HK-2 (cell line): ENCODE measurements around the gene BIRC7.
"Not testable (repeated sequence)": the region's sequence is repeated elsewhere in the genome, so short reads cannot be mapped to it uniquely, and the experiment has no call there.

Experiments used
- DNase-seq: peaks from one replicate; pipeline ENCODE4 v3.0.0-alpha.2; 2018; ENCODE audit not compliant: unreplicated experiment

BIRC7 gene

DNA sequence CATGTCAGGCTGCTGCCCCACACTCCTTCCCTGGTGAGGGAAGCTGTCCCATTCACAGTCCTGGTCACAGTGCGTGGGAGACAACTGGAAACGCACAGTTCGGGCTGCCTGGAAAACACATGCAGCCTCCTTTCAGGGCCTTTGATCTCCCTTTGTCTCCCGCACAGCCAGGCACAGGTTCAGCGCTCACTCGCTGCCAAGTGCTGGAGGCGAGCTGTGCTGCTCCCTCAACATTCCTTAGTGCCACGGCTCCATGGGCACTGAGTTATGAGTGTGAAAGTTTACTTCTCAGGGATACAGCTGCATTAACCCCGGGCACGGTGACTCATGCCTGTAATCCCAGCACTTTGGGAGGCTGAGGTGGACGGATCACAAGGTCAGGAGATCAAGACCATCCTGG lies 28.8 kb upstream of the BIRC7 start:
- peak; percentile 58 for DNase-seq

DNA sequence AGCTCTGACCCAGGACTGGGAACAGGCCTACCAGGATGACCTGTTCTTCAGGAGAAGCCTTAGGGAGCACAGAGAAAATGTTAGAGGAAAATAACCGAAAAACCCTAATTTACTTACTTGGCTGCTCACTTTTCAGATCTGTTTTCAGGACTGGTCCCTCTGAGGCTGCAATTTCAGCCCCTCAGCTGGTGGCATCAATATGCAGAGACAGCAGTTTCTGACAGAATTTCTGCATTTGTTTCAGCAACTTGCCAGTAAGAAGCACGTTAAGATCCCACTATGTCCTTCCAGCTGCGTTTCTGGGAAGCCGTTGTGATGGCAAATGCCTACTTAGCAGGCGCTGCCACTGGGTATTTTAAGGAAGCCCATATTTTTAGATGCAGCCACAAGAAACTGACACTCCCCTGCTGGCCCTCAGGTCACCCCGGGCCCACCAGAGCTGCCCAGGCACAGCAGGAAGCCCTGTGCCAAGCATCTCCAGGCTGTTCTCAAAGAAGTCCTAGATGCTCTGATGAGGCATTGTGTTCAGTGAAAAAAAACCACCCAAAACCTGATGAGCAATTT lies 27.3 kb upstream of the BIRC7 start:
- no peak for DNase-seq

DNA sequence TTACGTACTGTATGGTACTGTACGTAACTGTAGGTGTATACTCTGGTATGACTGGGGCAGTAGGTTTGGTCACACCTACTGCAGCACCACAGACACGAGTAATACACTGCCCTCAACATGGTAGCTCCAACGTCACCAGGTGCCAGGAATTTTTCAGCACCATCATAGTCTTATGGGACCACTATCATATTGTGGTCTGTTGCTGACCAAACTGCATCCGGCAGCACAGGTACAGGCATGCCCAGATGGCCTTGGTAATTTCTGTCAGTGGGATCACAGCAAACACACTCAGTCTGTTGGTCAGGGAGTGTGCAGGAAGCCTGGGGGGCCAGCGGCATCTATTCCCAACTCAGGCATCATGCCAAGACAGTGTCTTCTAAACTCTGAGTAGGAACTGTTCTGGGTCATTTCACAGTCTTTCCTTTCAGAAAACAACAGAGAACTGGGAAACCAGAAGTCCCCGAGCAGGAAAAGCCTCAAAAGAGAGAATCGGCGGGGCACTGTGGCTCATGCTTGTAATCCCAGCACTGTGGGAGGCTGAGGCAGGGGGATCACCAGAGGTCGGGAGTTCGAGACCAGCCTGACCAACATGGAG lies 25.6 kb upstream of the BIRC7 start:
- no peak for DNase-seq

DNA sequence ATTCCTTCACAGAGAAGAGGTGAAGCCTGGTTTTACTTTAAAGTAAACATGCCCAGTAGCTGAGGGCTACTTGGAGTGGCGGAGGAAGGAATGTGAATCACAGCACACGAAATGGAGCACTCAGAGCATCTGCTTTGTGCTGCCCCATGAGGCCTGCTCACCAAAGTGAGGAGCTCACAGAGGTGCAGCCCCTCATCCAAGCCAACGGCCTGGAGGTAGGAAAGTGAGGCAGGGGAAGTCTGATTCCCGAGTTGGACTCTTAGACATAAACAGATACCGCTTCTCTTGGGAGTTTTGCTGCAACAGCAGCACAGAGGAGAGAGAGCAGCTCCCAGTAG lies 23.3 kb upstream of the BIRC7 start:
- DNase-seq = no peak

DNA sequence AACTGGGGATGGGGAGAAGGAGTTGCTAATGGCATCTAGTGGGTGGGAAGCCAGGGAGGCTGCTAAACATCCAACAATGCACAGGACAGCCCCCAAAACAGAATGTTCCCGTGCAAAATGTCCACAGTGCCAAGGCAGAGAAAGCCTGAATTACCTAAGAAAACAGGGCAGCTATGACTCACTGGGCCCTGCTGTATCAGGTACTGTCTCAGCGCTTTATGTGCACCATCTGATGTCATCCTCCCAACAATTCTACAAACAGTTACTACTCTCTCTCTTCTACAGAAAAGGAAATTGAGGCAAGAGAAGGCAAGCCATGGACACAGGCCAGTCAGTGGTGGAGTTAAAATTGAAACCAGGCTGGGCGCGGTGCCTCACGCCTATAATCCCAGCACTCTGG lies 22.9 kb upstream of the BIRC7 start:
- DNase-seq = no peak

DNA sequence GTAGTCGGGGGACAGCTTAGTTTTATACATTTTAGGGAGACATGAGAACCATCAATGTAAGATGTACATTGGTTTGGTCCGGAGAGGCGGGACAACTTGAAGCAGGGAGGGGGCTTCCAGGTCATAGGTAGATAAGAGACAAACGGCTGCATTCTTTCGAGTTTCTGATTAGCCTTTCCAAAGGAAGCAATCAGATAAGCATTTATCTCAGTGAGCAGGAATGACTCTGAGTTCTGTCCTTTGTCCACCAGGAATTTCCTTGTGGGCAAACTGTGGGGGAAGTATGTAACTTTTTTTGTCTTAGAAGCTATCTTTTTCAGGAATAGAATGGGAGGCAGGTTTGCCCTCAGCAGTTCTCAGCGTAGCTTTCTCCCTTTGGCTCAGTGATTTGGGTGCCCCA lies 21.2 kb upstream of the BIRC7 start:
- DNase-seq = no peak

DNA sequence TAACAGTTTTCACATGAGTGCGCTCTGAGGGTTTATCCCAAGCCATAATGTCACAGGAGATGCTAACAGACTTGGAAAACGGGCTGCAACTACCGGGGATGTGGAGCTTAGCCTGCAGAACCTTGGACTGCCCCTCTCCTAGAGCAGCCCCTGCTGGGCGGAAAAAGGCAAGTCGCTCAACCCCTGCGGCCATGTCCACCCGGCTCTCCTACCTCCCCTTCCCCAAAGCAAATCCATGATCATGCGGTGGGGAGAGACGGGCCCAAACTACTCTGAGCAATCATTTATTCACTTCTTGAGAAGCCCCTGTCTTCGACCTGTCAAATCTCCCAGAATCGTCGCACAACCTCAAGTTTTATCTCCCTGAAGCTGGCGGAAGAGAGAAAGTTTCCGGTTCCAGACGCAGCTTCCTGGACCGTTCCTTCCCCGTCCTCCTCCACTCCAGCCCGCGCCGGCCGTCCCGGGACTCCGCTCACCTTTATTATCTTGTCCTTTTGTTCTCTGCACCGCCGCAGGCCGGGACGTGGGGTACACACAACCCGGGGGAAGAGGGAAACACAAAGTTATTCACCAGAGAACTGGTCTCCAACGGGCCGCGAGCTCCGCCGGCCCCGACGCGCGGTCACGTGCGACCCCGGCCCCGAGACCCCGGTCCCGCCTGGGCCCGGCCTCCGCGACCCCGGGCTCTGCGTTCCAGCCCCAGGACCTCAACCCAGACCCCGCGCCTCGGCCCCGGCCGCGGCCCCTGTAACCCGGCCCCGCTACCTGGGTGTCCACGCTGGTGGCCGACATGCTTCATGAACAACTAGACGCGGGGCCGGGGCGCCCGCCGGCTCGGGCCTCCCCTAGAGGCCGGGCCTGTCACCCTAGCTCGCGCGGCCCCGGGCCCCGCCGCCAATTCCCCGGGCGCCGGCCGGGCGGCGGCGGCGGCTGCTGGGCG lies 20.3 kb upstream of the BIRC7 start:
- peak; percentile 70 for DNase-seq

DNA sequence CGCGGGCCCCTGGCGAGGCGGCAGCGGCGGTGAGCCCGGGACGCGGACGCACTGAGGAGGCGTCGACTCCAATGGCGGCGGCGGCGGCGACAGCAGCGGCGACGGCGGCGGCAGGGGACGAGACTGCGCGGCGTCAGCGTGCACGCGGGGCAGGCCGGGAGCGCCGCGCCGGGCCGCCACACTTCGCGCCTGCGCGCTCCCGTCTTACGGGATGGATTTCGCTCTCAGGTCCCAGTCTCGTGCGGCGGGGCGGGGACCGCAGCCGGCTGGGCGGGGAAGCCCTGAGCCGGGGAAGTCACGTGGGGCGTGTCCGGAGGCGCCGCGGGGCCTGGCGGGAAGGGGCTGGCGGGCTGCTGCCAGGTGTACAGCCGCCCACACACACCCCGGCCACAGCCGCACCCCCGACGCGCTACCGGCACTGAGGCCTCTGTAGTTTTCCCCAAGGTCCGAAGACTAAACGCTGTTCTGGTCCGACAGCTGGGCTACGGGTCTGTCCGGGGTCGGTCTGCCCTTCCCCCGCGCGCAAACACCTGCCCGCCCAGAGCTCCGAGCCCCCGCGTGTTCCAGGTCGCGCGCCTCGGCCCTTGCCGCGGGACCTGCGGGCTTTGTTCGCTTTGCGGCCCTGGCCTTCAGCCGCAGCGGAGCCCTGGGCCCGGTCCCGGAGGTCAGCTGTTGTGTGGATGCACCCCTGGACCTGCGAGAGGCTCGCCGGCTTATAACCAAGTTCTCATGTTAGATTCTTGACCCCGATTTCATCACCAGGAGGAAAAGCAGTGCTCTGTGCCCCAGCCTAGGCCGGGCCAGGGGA lies 19.5 kb upstream of the BIRC7 start, which contains the start of gene YTHDF1:
Gene YTHDF1, minus strand, starts transcription at position 91 of the 808 bp plus-strand sequence. CDS start 239 bp downstream, outside the sequence.
- DNase-seq = peak; percentile 98

DNA sequence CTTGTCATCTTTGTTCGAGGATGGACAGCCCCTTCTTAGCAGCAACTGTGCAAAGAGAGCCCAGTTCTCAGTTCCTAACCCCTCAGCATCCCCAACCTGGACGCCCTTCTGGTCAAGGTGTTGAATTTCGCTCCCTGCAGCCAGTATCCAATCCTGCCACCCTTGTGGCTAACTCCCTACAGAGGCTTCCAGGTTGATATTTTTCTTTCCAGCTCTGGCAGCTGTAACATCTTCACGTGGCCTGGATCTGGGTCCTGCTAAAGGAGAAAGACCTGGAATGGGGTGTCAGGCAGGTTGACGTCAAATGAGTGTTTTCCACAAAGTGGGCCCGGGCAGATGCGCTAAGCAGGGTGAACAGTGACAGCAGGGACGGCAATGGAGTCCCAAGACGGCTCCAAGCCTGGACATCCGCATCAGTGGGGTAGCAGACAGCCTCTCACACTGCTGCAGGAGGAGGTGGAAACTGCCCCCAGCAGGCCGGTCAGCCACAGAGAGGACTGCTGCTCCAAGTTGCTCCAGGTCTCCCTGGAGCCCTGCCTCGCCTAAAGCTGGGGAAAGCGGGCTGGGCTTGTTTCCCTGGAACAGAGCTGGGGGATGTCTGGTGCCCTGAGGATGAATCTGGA lies 18.7 kb upstream of the BIRC7 start:
- DNase-seq = no peak

DNA sequence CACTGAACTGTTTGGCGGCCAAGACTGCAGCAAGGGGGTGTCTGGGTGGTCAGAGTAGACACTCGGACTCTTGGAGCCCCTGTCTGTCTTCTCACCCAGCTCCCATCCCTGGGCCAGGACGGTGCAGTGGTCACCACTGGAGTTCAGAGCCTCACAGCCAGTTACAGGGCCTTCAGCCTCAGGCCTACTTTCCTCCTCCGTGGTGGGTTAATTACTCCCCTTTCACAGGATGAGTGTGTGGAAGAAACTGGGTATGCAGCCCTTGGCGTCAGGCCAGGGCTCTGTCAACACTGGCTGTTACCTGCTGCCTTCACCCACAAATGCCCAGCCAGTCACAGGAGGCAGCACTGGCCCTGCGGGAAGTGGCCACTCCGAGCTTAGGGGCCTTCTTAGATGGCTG lies 18.0 kb upstream of the BIRC7 start:
- no peak for DNase-seq

DNA sequence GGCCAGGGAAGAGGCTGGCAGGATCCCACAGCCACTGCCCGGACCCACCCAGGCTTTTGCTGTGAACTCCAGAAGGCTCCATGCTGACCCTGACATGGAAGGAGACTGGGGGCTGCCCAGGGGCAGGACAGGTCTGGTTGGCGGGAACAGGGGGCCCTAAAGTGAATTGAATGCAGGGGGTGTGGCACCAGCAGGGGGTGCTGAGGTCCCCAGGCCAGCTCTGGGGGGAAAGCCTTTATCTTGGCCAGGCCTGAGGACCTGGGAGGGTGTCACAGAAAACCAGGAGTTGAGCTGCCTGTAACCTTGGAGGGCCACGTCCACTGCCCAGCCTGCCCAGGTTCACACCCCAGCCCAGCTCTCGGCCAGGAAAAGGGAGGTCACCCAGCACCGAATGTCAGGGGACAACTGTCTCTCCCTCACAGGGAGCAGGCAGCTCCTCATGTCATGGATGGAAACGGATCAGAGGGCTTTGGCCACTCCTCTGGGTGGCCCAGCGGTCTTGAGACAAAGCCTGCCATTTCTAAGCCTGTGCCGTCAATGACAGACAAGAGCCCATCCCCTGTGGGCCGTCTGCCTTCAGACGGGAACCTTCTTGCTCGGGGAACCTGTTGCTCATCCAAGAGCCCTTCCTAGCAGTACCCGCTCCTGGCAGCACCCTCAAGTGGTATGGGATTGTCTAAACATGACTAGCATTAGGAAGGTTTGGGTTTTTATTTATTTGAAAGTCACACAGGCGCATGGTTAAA lies 16.8 kb upstream of the BIRC7 start:
- DNase-seq = no peak

DNA sequence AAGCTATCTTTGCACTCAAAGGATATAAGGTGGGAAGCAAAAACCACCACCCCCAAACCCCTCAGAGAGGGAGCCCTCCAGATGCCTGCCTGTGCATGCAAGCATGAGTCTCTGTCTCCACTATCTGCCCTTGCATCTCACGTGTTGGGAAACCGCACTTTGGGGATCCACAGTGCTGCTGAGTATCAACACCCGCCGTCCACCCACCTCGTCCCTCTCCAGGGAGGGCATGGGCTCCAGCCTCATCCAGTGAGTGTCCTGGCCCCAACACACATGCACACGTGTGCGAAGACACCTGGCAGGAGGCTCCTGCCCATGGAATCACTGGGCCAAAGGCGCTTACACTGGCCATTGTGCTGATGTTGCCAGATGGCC lies 16.3 kb upstream of the BIRC7 start:
- no peak for DNase-seq

DNA sequence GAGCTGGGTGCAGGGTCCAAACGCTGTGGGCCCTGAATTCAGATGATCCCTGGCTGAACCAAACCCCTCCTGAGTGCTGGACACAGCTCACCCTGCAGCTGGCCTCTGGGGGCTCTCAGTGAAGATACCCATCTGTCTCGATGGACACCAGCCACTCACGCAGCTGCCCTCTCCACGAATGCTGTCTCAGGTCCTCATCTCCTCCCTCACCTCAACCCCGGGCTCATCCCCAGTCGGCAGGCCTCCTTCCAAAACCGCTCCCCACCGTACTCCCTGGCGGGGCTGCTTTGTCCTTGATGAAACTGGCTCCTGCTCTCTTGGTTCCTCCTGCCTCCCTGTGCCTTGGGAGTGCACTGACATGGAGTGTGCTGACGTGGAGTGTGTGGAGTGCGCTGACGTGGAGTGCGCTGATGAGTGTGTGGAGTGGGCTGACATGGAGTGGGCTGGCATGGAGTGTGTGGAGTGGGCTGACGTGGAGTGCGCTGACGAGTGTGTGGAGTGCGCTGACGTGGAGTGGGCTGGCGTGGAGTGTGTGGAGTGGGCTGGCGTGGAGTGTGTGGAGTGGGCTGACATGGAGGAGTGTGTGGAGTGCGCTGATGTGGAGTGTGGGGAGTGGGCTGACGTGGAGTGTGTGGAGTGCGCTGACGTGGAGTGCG lies 15.7 kb upstream of the BIRC7 start:
- DNase-seq = no peak

DNA sequence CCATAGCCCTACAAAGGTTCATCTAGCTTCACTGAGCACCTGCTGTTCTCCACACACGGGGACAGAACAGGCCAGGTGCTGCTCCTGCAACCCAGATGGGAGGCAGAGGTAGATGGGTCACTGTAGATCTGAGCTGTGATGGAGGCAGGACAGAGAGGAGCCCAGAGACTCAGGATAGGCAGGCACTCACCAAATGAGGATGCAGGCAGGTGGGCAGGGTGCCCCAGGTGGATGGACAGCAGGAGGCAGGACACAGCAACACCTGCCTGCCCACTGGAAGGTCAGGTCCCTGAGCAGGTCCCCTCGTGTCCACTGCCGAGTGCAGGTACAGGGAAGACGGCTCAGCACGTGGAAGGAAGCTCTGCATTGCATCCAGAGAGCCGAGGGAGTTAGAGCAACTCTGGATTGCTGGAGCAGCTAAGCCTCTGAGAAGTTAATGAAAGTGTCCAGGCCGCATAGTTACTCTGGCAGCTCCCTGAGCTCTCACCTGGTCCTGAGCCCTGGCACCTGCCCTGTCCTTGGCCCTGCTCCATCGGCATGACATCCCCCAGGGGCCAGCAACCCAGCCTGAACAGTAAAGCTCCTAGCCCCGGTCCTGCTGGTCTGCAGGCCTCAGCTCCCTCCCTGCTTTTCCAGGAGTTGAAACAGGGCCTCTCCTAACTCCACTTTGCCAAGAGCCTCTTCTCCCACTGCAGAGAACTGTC lies 14.9 kb upstream of the BIRC7 start:
- DNase-seq = no peak

DNA sequence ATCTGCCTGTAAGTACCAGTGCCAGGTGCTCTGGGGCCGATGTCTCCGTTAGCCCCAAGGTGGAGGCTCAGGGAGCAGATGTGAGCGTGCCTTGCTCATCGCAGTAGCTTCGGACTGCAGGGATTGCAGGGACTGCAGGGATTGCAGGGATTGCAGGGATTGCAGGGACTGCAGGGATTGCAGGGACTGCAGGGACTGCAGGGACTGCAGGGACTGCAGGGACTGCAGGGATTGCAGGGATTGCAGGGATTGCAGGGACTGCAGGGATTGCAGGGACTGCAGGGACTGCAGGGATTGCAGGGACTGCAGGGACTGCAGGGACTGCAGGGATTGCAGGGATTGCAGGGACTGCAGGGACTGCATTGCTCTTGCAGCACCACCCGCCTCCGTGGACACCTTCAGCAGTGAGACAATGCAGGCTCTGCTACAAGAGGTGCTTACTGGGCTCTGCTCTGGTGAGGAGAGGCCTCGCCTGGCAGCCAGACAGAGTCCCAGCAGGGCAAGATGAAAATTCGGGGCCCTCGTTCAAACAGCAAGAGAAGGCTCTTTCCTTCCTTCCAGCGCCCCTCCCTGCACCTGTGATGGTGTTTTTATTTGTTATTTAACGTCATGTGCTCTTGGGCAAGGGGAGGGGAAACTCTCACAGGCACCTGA lies 14.2 kb upstream of the BIRC7 start:
- DNase-seq = not testable (repeated sequence)

DNA sequence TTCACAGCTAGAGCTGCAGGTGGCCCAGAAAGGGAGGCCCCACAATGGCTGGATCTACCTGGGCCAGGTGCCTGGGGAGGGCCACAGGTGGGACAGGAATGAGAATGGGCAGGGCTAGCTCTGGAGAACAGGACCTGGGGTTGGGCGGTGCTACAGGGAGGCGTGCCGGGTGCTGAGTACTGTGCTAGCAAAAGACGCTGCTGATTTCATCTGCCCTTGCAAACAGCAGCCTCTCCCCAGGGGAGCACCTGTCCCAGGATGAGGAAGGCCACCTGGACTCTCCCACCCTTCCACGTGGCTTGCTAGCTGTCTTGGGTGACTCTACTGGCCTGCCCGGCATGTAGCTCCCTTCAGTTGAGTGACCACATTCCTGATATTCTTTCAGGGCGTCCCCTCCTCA lies 13.2 kb upstream of the BIRC7 start:
- no peak for DNase-seq

DNA sequence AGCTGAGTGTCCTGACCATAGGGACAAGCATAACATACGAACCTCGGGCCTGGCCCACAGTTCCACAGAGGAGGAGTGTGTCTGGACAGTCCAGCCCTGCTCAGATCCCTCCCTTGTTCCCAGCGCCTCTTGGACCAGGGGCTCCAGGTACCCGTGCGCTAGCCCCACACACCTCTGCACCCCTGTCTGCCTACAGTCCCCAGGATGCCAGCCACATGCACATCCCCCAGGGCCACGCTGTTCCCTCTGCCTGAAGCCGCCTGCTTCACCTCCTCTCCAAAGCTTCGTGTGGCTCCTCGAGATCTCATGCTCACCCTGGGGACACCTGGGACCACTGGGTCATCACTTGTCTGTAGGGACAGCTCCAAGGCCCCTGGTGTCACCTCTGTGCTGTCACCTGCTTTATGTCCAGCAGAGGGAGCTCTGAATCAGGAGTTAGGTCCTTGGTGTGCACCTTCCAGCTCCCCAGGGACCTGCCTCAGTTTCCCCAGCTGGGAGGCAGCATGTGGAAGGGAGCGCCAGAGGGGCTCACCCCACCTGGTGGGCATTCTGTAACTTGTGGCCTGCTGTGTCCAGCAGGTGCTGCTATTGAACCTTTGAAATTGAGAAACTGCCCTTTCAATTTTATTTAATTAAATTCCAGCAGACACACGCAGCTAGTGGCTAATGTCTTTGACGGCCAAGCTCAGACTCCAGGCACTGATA lies 12.4 kb upstream of the BIRC7 start:
- peak; percentile 55 for DNase-seq

DNA sequence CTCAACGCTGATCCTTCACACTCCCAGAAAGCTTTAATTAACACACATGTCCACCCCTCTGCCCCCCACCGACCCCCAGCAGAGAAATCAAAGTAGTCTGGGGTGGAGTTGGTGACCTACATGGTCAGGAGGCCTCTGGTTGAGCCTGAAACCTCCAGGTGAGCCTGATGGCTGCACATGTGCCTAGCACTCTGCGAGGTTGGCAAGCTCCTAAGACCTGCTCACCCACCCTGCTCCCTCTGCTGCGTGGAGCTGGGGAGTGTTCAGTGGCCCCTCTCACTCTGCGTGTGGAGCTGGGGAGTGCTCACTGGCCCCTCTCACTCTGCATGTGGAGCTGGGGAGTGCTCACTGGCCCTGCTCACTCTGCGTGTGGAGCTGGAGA lies 11.9 kb upstream of the BIRC7 start:
- no peak for DNase-seq
